ENCODE measurements around the gene TRPC4AP.

The TRPC4AP gene

DNA sequence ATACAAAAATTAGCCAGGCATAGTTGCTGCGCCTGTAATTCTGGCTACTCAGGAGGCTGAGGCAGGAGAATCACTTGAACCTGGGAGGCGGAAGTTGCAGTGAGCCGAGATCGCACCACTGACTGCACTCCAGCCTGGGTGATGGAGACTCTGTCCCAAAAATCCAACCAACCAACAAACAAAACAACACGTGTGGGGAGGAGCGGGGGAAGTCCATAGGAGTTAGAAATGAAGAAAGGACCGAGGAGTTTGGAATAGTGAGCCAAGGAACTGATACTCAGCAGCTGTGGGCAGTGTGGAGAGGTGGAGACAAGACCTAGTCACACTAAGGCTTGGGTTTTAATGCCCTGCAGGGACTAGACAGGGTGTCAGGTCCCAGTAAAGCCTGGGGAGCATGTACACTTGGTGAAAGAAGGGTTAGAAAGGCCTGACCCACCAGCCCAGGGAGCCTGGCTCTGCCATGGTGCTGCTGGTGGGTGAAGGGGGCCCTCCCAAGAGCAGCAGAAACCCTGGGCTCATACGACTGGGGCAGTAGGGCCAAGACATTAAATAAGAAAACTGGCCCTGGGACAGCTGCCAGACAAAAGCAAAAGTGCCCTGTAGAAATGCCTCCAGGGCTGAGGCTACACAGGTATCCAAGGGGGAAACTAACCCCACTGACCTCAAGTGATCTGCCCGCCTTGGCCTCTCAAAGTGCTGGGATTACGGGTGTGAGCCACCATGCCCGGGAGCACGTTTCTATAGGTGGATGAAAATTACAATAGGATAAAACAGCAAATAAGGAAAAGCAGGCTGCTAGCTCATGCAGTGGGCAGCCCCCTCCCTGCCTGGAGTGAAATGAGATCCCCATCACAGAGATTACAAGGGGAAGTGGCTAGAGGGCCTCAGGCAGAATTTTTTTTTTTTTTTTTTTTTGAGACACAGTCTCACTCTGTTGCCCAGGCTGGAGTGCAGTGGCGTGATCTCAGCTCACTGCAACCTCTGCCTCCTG is 78.9 kb downstream of the TRPC4AP start:
- DNase-seq (ENCODE audit: low spot score) = no peak

DNA sequence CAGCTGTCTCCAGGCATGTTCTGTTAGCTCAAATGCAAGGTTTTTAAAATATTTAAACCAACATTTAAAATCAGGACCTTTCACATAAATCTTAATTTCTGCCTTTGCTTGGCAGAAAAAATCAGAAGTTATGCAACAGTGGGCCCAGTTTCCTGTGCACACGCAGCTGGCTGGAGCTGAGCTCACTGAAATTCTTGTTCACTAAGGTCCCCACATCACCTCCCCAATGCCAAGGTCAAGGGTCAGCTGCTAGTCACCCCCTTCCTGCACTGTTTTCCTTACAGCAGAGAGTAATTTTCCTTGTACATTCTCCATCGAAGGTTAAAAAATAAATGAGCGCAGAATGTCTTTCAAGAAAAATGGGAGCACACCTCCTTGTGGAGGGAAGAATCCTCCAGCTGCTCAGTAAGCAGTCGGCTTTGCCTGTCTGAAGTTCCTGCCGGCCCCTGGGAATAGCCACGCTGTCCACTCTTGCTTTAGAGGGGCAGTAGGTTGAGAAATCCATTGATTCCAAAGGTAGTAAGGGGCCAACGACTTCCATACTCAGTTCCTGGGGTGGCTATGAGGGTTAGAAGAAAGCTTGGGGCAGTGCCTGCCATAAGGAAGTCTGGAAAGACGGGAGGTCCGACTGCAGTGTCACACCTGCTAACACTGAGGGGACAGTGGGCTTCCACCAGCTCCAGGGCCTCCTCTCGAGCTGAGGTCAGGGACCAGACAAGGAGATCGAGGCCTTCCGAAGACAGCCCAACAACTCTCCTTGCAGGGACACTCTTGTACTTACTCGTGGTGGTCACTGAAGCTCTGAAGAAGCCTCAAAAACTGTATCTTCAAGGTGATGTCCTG is 80.2 kb downstream of the TRPC4AP start:
- no peak for DNase-seq (ENCODE audit: low spot score)

DNA sequence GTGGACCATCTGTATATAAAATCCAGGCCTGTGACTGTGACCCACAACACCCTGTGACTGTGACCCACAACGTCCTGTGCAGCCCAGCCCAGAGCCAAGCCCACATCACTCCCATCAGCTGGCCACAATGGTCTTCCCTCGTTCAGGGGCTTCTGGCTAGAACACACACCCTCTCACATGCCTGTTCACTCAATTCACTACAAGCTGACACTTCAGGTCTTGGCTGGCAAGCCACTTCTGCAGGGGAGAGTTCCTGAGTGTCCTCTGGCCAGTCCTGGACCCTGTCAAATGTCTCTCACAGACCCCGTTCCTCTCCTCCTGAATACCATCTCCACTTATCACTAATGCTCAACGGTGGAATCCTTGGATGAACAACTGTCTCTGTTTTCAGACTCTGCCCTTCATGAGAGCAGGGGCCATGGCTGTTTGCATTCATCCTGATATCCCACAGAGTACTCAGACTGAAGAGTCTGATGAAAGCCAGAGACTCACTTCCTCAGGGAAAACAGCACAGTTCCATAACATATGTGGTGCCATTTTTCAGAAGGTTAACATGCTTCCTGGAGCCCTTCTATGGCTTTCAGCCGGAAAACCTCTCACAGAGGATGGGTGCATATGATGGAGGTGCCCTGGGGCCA is 80.9 kb downstream of the TRPC4AP start:
- no peak for DNase-seq (ENCODE audit: low spot score)

DNA sequence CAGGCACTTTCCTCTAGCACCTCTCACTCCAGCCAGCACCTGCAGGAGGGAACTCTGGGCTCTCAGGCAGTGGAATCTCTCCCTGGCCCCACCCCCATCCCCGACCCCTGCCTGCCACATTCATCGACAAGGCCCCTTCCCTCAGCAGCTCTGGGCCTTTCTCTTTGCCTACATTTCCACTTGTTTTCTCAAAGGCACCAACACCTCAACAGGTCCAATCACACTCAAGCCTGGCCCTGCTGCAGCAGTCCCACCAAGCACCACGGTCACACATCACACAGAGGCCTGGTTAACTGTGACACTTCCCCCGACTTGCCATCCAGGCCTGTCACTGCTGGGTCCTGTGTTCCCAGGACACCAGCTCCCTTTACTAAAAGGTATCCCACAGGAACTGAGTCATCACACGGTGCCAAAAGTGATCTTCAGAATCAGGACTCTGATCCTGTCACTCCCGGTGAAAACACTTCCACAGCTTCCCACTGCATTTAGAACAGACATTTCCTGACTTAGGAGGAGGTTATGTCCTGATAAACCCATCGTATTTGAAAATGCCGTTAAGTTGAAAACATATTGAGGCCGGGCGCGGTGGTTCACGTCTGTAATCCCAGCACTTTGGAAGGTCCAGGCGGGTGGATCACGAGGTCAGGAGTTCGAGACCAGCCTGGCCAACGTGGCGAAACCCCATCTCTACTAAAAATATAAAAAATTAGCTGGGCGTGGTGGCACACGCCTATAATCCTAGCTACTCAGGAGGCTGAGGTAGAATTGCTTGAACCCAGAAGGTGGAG is 82.0 kb downstream of the TRPC4AP start:
- DNase-seq (ENCODE audit: low spot score) = no peak

DNA sequence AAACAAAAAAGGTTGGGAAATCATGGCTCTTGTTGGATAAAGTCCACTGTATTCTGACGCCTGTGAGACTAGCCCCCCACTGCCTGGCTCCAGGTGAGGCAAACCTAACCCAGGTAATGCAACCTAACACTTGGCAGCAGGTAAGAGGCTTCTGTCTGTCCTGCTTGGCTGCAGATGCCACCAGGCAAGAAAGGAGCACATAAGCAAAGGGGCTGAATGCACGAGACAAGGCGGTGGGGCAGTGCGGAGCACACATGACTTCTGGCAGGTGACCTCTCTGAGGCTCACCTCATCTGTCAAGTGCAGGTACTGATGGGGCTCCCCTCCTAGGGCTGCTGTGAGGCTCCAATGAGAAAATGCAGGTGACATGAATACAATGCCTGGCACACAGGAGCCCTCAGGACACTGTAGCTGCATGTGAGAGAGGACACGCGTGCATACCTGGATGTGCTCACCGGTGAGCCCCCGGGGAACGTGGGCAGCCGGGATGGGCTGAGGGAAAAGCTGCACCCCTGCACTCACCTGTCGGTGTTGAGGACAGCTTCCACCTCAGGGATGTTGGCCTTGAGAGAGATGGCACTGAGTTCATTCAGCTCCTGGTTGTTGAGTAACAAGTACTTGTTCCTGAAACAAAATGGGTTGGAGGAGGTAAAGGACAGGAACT is 82.8 kb downstream of the TRPC4AP start:
- no peak for DNase-seq (ENCODE audit: low spot score)

DNA sequence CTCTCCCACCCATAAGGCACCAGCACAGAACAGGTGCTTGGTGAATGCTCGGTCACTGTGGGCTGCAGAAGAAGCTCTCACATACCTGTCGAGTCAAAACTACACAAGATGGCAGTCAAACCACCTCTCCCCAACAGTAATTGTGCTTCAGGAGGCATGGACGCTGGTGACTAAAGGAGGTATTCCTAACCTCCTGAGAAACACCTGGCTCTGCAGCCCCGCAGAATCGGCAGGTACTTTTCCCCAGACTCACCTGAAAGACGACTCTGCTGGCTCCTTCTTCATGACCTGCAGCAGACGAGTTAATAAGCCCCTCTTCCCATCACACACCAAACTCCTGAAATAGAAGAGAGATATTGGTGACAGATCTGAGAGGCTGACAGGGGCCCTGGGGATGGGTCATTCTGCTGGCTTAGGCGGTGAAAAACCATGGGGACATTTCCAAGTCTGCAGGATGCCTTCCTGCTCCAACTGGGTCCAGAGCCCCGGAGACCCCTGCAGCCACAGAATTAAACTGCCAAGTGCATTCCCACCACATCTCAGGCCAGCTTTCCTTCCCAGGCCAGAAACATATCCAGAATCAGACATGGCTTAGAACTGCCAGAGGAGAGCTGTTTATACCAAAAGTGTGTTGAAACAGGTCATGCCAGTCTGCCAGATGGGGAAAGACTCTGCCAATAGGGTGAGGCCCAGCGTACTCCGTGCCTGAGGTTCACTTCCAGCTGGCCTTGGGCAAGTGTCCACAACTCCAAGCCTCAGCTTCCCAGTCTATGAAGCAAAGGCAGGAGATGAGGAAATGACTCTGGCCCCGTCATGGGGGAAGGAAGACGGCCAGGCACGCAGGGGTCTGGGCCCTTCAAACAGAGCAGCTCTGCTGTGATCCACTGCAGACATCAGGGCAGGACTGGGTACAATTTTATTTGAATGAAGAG is 83.9 kb downstream of the TRPC4AP start:
- DNase-seq (ENCODE audit: low spot score) = no peak

DNA sequence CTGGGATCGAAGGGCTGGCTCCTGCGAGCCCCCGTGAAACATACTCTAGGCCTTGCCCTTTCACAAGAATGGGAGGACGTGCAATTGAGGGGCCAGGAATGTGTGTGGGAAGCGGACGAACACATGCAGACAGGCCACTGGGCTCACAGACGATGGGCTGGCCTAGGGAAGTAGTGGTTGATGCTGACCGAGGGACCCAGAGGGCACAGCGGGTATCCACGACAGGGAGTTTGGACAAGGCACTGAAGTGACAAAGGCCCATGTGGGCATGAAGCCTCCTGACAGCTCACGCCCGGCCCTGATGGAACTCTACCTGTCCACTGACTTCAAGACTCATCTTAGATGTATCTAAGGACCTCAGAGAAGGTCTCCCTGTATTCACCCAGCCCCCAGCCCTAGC is 84.7 kb downstream of the TRPC4AP start:
- no peak for DNase-seq (ENCODE audit: low spot score)

DNA sequence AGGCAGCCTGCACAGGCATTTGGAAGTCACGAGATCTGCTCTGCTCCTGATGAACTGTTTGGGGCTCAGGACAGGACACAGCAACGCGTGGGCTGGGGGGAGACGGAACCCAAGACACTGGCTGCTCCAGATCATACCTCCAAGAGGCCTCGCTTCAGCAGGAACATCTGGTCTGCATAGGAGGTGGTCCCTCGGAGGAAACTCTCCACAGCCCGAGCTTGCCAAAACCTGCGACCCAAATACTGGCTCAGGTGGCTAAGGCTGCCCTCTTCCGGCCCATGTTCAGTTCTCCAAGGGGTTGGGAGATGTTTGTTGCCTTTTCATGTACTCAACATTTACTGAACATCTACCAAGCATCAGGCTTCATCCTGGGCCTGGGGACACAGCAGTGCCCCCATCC is 85.2 kb downstream of the TRPC4AP start:
- no peak for DNase-seq (ENCODE audit: low spot score)

DNA sequence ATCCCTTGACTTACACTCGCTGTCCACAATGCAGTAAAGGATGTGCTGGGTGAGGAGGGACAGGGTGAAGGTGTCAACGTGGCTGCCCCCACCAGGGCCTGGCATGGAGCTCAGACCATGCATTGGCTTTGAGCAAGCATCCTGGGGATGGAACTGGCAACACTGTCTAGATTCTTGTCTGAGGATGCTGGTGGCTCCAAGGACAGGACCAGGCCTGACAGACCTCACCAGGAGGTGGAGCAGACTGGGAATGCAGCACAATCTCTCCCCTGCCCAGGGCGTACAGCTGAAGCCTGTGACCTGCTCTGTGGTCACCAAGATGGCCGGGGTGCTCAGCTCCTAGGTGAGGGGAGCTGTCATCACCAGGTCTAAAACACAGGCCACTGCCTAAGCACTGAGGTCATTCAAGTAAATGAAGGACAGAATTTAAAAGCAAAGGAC is 86.1 kb downstream of the TRPC4AP start:
- no peak for DNase-seq (ENCODE audit: low spot score)

DNA sequence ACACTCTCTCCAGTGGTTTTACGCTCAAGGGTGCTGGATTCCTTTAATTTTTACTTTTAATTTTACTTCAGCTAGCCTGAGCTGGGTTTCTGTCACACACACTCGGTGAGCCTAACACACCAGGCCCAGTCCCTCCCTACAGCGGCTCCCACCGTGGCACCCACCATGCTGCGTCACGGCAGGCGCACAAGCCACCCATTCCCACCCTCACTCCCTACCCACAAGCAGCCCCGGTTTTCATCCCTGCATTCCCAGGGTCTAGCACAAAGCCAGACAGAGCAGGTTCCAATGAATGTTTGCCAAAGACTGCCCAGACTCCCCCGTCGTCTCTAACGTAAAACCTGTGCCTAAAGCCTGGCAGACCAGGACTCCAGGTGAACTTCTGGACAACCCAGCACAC is 86.6 kb downstream of the TRPC4AP start:
- DNase-seq (ENCODE audit: low spot score) = no peak

DNA sequence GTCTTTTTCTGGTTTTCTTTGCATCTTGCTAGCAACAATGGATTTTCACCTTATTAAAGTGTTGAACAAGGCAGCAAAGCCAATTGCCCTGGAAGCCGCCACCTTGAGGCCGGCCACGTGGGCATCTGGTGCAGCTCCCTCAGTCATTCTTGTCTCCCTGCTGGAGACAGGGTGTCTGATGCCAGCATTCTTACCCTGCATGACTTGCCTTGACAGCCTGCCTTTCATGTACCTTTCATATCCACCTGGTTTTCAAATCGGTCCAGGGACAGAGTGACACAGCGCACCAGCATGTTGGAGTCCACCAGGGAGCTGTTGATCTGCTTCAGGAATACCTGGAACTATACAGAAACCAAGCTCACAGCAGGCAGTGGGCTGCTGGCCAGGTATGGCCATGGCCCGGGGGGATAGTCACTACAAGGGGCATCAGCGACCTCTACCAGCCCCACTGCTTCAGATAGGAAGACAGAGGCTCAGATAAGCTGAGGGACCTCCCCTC is 87.1 kb downstream of the TRPC4AP start:
- DNase-seq (ENCODE audit: low spot score) = no peak

DNA sequence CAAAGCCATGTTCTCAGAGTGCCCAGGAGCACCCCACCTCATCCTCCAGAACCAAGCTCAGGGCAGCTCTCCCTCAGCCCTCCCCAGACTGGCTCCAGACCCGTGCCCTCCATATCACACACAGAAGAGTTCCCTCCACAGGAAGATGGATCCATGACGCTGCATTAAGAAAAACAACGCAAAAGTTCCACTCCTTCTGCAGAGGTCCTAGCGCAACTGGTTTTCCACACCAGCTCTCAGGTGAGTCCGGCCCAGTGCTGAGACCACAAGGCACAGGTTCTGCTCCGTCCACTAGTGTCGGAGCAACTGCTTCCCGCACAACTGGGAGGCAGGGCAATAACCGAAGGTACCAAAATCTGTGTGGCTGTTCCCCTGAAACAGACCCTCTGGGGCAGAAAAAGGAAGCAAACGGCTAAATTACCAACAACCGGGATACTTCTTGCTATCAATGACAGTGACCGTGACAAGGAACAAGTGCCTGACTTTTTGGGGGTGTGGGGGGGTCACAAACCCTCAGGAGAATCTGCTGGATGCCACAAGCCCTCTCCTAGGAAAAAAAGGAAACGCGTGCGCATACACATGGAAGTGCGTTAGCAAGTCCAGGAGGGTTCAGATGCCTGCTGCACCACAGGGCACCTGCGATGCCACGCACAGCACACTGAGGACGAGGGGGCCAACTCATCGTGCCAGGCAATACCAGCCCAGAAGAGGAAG is 87.7 kb downstream of the TRPC4AP start:
- DNase-seq (ENCODE audit: low spot score) = no peak

DNA sequence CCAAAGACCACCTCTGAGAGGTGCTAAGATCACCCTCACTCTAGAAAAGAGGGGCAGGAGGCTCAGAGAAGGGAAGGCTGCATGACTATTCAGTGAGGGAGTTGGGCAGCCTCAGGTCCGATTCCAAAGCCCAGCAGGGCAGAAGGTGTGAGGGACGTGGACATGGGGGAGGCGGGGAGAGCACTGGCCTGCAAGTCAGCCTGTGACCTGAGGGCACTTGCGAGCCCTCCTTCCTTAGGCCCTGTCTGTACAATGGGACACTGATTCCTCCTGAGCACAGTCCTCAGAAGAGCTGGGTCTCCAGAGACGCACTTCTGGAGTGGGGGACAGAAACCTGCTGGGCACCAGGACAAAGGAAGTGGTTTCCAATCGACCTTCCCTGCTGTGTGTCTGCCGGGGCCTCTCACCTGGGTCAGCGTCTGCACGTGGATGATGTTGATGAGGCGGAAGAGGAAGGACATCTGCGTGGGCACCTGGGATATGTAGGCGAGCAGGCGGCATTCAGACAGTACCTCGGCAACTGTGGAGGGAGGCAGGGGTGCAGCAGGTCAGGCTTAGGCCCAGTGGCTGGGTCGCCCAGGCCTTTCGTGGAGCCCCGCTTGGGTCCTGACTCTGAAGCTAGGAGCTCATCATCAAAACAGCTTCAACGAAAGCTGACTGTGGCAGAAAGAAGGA is 88.4 kb downstream of the TRPC4AP start:
- no peak for DNase-seq (ENCODE audit: low spot score)

DNA sequence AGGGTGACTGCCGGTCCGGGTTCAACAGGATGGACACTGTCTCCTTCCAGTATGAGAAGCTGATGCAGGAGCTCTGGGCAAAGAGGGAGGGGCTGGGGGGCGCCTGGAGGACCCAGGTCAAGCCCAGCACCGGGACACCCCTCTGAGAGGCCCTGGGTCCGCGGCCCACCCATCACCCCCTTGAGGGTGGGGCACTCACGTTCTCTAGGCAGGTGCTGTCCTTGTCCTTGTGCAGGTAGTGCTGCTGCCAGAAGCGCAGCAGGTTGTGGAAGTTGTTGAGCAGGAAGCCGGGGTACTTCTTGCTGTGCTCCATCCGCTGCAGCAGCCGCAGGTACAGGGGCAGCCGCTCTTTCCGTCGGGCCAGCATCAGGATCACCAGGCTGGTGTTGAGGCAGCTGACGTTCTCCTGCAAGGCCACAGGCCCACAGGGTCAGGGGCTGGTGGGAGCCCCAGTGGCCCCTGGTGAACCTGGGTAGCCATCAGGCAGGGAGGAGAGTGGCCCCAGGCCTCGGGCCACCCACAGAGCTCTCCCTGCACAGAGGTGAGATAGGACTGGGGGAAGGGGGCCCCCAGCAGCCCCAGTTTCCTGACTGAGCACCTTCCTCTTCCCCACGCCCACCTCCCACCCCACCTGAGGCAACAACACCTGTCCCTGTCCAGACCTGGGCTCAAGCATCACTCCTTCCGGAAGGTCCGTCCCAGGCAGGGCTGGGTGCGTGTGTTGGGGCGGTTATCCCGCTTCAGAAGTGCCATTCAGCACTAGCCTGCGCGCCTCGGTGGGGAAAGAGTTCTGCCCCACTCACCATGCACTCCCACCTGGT is 89.2 kb downstream of the TRPC4AP start:
- DNase-seq (ENCODE audit: low spot score) = no peak

DNA sequence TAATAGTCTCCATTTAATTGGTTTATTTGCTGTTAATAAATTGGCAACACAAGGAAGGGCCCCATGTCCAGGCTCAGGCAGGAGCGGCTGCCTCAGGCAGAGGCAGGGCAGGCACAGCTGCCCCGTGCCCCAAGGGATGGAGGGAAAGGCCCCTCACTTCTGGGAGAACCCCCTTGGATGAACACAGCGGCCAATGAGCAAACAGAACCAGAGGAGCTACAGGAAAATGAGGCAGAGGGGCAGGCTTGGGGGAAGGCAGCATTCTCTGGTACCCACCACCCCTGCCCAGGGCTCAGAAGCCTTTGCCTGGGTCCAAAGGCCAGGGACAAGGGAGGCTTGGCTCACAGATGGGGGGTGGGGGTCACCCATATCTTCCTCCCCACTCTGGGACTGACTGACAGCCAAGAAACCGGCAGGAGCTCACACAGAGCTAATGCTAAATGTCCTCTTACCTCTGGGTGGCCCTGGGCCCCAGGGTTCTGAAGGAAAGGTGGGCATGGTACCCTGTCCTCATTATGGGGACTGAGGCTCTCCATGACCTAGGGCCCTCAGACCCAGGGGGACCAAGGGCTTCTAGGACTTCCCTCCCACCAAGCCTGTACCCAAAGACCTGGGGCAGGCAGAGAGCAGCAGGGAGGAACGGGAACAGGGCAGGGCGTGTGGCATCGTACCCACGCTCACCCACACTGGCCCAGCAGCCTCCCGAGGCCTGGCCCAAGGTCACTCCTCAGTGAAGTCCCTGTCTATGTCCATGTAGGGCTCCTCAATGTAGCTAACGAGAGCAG is 90.0 kb downstream of the TRPC4AP start:
- DNase-seq (ENCODE audit: low spot score) = no peak

DNA sequence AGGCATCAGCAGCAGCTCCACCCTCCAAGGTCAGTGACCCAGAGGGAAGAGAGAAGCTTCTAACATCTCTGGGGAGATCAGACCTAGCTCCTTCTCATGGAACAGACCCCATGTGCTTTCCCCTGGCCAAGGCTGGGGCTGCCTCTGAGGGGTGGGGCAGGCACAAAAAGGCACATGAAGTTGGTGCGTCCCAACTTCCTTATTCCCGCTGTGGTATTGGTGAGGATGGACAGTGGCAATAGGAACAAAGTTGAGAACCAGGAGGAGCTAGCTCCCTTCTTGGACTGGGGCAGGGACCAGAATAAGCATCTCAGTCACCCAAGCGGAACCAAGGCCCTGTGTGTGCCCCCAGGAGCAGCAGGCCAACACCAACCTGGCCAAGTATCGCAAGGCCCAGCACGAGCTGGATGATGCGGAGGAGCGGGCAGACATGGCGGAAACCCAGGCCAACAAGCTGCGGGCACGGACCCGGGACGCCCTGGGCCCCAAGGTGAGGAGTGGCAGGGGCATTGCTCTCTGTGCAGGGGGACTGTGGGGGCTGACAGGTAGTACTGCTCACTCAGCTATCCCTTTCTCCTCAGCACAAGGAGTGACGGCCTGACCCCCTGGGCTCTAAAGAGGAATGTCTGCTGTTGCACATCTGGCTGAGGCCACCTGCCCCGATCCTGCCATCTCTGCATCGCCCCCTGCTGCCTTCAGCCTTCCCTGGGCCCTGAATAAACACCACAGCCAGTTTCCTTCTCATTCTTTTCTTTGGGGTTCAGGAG is 90.8 kb downstream of the TRPC4AP start:
- no peak for DNase-seq (ENCODE audit: low spot score)
